ENCODE results near the gene CMSS1. TPM values are rescaled to one million over a fixed set of nuclear protein-coding genes. Genes with fewer than 3 reads are reported as not detected.

The CMSS1 gene
- total RNA-seq, 1 experiment from 2014 or later, result 64.1 TPM

DNA sequence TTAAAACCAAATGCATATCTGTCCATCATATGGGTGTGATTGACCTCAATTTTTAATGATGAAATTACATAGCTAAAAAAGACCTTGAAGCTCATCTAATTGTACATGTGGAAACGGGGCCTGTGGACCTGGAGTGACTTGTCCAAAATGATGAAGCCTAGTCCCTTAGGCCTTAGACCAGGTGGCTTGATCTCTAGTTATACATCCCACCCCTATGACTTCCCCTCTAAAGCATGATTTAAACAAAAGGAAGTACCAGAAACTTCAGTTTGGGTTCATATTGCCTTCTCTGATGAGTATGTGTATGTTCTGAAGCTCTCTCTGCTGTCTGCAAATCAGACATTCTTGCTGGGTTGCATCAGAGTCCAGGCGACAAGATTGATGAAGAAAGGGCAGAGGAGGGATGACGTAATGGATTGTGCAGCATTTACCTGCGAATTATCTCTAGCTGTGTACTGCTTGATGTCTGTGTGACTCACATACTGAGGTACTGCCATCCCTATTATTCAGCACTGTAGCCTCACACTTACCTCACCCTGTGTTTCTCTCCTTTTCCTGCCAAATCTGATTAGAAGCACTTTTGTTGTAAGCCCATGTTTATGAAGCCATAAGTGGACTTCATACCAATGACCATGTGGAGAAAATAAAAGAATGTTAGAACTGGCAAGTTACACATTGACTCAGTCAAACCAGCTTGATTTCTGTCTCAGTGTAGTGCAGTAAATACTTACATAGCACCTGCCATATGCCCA, 185.1 kb downstream of the CMSS1 start:
- H3K36me3 ChIP-seq (ENCODE audit: control insufficient read depth in 1 of 2, insufficient read depth in 2 of 2, low read length in 2 of 2), result no peaks in the 10 kb centered on the region
- intact Hi-C loops (cut with micrococcal nuclease), result no loop called here
- no TSS peak for BruUV-seq (replicated peaks)
- H3K4me3 ChIP-seq (replicated peaks in 1 of 2; ENCODE audit: low read depth in 1 of 2, low read length in 2 of 2), result no peak overlapping the region
- peaks cover 10 to 23% of the 10 kb centered on the region in 2 experiments for H3K4me1 ChIP-seq (ENCODE audit: control insufficient read depth in 1 of 2, insufficient read depth in 2 of 2, low read length in 2 of 2)
- H2AFZ ChIP-seq (ENCODE audit: low read depth, low read length, poor library complexity, severe bottlenecking), result no peak overlapping the region
- no peaks in the 10 kb centered on the region for H3K79me2 ChIP-seq (ENCODE audit: insufficient read depth, low read length)
- ATAC-seq (peak; percentile 94), DNase-seq (ENCODE audit: low read depth, low spot score) (peak; percentile 79)
- ChIA-PET POLR2A (no interaction called here), RAD21 (ENCODE audit: low non-redundant PET in 1 of 2, low total read pairs in 2 of 2, uncharacterized antibody in 2 of 2, unreplicated experiment in 2 of 2) (no interaction called here), CTCF (interaction anchor here (1.0 to 1.1 kb wide), 2 partner anchors 66 to 160 kb away, joined by 3 read pairs; no protein-coding TSS in a partner anchor)
- H3K9ac ChIP-seq (ENCODE audit: low read length), result no peak overlapping the region
- H3K4me2 ChIP-seq (ENCODE audit: low read length), result peak overlapping the region; percentile 44
- H3K9me2 ChIP-seq (ENCODE audit: insufficient read depth), result no peaks in the 10 kb centered on the region
- H3K27me3 ChIP-seq (ENCODE audit: insufficient read depth, low read length), result no peaks in the 10 kb centered on the region
- H3K27ac ChIP-seq (ENCODE audit: low read depth, low read length), result no peak overlapping the region
- no peaks in the 10 kb centered on the region for H4K20me1 ChIP-seq (ENCODE audit: insufficient read depth)
- TF ChIP-seq EZH2 (IDR thresholded peaks at IDR 0.05) (no peak), ATF3 (IDR thresholded peaks at IDR 0.05) (peak; percentile 93), POLR2A (IDR thresholded peaks at IDR 0.05; ENCODE audit: borderline replicate concordance, extremely low read depth, insufficient read depth, insufficient read length) (no peak), POLR2AphosphoS5 (IDR thresholded peaks at IDR 0.05; ENCODE audit: low read depth, low read length) (peak; percentile 34; the same call in 1 of the 2 replicates), TCF7L2 (IDR thresholded peaks at IDR 0.05; ENCODE audit: borderline replicate concordance, extremely low read depth, insufficient read depth, insufficient read length) (peak; percentile 69), MAX (IDR thresholded peaks at IDR 0.05) (peak; percentile 60), ELF1 (IDR thresholded peaks at IDR 0.05; ENCODE audit: borderline replicate concordance, low read depth) (no peak), EZH2phosphoT487 (IDR thresholded peaks at IDR 0.05; ENCODE audit: borderline replicate concordance) (no peak), SRF (IDR thresholded peaks at IDR 0.05; ENCODE audit: low read depth) (0 out of 2 replicates have a peak, but pooled peaks have one; percentile 41), CEBPB (IDR thresholded peaks at IDR 0.05; ENCODE audit: low read depth) (peak; percentile 93), REST (IDR thresholded peaks at IDR 0.05; ENCODE audit: low read depth) (no peak), JUND (IDR thresholded peaks at IDR 0.05) (peak; percentile 79), SP1 (IDR thresholded peaks at IDR 0.05; ENCODE audit: low read depth) (peak; percentile 70), ZNF274 (IDR thresholded peaks at IDR 0.05; ENCODE audit: low read depth, low read length) (no peak), CBX3 (IDR thresholded peaks at IDR 0.05; ENCODE audit: low read depth) (peak; percentile 89; the same call in 1 of the 2 replicates), CTCF (IDR thresholded peaks at IDR 0.05 in 2 of 3, conservative IDR thresholded peaks at IDR 0.05 in 1 of 3; ENCODE audit: borderline replicate concordance in 1 of 3, insufficient read depth in 1 of 3, low read depth in 2 of 3, low read length in 2 of 3) (no peak), FOSL1 (IDR thresholded peaks at IDR 0.05; ENCODE audit: low read depth) (peak; percentile 70), SIN3A (IDR thresholded peaks at IDR 0.05; ENCODE audit: low read depth) (no peak), YY1 (IDR thresholded peaks at IDR 0.05; ENCODE audit: extremely low read depth, insufficient replicate concordance, low read depth, low read length) (no peak)
- H3K9me3 ChIP-seq (ENCODE audit: control insufficient read depth in 1 of 2, insufficient read depth in 1 of 2, low read depth in 1 of 2, low read length in 2 of 2), result no peaks in the 10 kb centered on the region
